A549 (cell line): ENCODE results near the gene TOPORS. TPM values are rescaled to one million over a fixed set of nuclear protein-coding genes. Genes with fewer than 3 reads are reported as not detected.

ENCODE experiments used
- ATAC-seq, 2 experiments: fragments of 200-7000 bp in 1 of 2; fragments of >200 bp in 1 of 2; cut with Nextera tagmentation in 1 of 2; cut with Tn5 transposase in 1 of 2; 3 replicates each; pipeline versions ENCODE4 v1.8.0 to v1.9.1; 2018 to 2020; ENCODE audit warnings: mild to moderate bottlenecking in 1 of 2, moderate library complexity in 1 of 2
- CTCF ChIA-PET: fragments of 300-600 bp; sonication (Branson Sonifier 250); formaldehyde crosslinking; extraction: SDS; loops from one replicate; lab custom pipeline; 2021; ENCODE audit warnings: antibody characterized with exemption, inconsistent platforms; lab: Yijun Ruan, JAX
- POLR2A ChIA-PET: fragments of 350-600 bp; formaldehyde crosslinking; extraction: SDS; loops from one replicate; lab custom pipeline; 2021; ENCODE audit warnings: antibody characterized with exemption, inconsistent platforms; lab: Yijun Ruan, JAX
- DNase-seq, 2 experiments: peaks; one replicate each; pipeline versions ENCODE4 v3.0.0 to v3.0.0-alpha.2; 2011 to 2016; ENCODE audit warnings: low read depth in 1 of 2, low spot score in 1 of 2
- FAIRE-seq: peaks from 2 replicates; lab custom pipeline; 2011; peaks lifted over from hg19 to GRCh38; lab: Jason Lieb, UNC
- H3K27ac ChIP-seq, 2 experiments: fragments of >200 bp; sonication (Bioruptor Twin); formaldehyde crosslinking; 3 replicates each; pipeline ENCODE4 v1.5.1; 2016 to 2017
- H3K4me1 ChIP-seq: fragments of >200 bp; sonication (Bioruptor Twin); formaldehyde crosslinking; 3 replicates; pipeline ENCODE4 v1.6.1; 2016
- H3K4me2 ChIP-seq: fragments of >200 bp; sonication (Bioruptor Twin); formaldehyde crosslinking; 3 replicates; pipeline ENCODE4 v1.6.1; 2016
- H3K4me3 ChIP-seq: fragments of >200 bp; sonication (Bioruptor Twin); formaldehyde crosslinking; 3 replicates; pipeline ENCODE4 v1.5.1; 2016
- H3K9me3 ChIP-seq: fragments of >200 bp; sonication (Bioruptor Twin); formaldehyde crosslinking; 3 replicates; pipeline ENCODE4 v1.6.1; 2016
- BHLHE40 ChIP-seq: IDR thresholded peaks from 2 replicates; pipeline ENCODE4 v1.6.1; 2012; ENCODE audit warnings: low read depth, low read length, inconsistent platforms
- CBX2 ChIP-seq: fragments of 200-600 bp; sonication (generic); IDR thresholded peaks from 2 replicates; pipeline ENCODE4 v1.6.1; 2016; ENCODE audit warnings: low read depth, mild to moderate bottlenecking, borderline replicate concordance
- CBX8 ChIP-seq: fragments of 200-600 bp; sonication (generic); IDR thresholded peaks from 2 replicates; pipeline ENCODE4 v1.6.1; 2016
- EHF ChIP-seq: fragments of 250-450 bp; sonication (Bioruptor Pico); IDR thresholded peaks from 2 replicates; pipeline ENCODE4 v1.5.0; 2020; ENCODE audit warnings: mild to moderate bottlenecking
- EP300 ChIP-seq, 2 experiments: fragments of >200 bp; sonication (Bioruptor Twin); formaldehyde crosslinking; IDR thresholded peaks; 2 replicates in 1 of 2; 3 replicates in 1 of 2; pipeline ENCODE4 v1.6.1; 2016 to 2017
- ESRRA ChIP-seq: fragments of 150-350 bp; IDR thresholded peaks from 2 replicates; pipeline ENCODE4 v1.6.1; 2014; ENCODE audit warnings: mild to moderate bottlenecking, low read length, borderline replicate concordance
- FOSB ChIP-seq: fragments of 250-450 bp; sonication (Bioruptor Pico); IDR thresholded peaks from 2 replicates; pipeline ENCODE4 v1.5.0; 2020; ENCODE audit warnings: mild to moderate bottlenecking, moderate library complexity
- GATA3 ChIP-seq: IDR thresholded peaks from 2 replicates; pipeline ENCODE4 v1.6.1; 2012; ENCODE audit warnings: borderline replicate concordance
- HEYL ChIP-seq: fragments of 250-450 bp; sonication (Bioruptor Pico); IDR thresholded peaks from 2 replicates; pipeline ENCODE4 v1.8.0; 2021; ENCODE audit warnings: mild to moderate bottlenecking, moderate library complexity
- HOXA7 ChIP-seq: fragments of 250-450 bp; sonication (Bioruptor Pico); IDR thresholded peaks from 2 replicates; pipeline ENCODE4 v1.5.0; 2020; ENCODE audit warnings: mild to moderate bottlenecking, moderate library complexity
- HOXB5 ChIP-seq: fragments of 250-450 bp; sonication (Bioruptor Pico); IDR thresholded peaks from 2 replicates; pipeline ENCODE4 v1.5.0; 2020; ENCODE audit warnings: mild to moderate bottlenecking, moderate library complexity
- JUN ChIP-seq, 2 experiments: fragments of >200 bp; sonication (Bioruptor Twin); formaldehyde crosslinking; IDR thresholded peaks; 2 replicates in 1 of 2; 3 replicates in 1 of 2; pipeline ENCODE4 v1.6.1; 2016 to 2017
- JUNB ChIP-seq: fragments of >200 bp; sonication (Bioruptor Twin); formaldehyde crosslinking; IDR thresholded peaks from 2 replicates; pipeline ENCODE4 v1.6.1; 2016
- KDM1A ChIP-seq: fragments of 200-600 bp; sonication (generic); IDR thresholded peaks from 2 replicates; pipeline ENCODE4 v1.6.1; 2016; ENCODE audit warnings: low read depth, mild to moderate bottlenecking
- KDM5A ChIP-seq: fragments of 200-600 bp; sonication (generic); IDR thresholded peaks from 2 replicates; pipeline ENCODE4 v1.6.1; 2016; ENCODE audit warnings: antibody characterized with exemption, mild to moderate bottlenecking
- MAZ ChIP-seq: fragments of 150-350 bp; IDR thresholded peaks from 2 replicates; pipeline ENCODE4 v1.6.1; 2014; ENCODE audit warnings: antibody characterized with exemption, low read depth, low read length, borderline replicate concordance
- MYC ChIP-seq: IDR thresholded peaks from 2 replicates; pipeline ENCODE4 v1.6.1; 2012; ENCODE audit warnings: mild to moderate bottlenecking, inconsistent platforms, low read length, improper control_type of control experiment, borderline replicate concordance
- RAD21 ChIP-seq, 2 experiments: fragments of >200 bp in 1 of 2; sonication (Bioruptor Twin) in 1 of 2; formaldehyde crosslinking in 1 of 2; IDR thresholded peaks in 1 of 2; conservative IDR thresholded peaks in 1 of 2; 2 replicates in 1 of 2; 3 replicates in 1 of 2; pipeline ENCODE4 v1.6.1; 2012 to 2018; ENCODE audit warnings: inconsistent platforms in 1 of 2
- RCOR1 ChIP-seq: fragments of 150-350 bp; IDR thresholded peaks from 2 replicates; pipeline ENCODE4 v1.6.1; 2014; ENCODE audit warnings: antibody characterized with exemption, low read length, low read depth
- RNF2 ChIP-seq: fragments of 200-600 bp; sonication (generic); IDR thresholded peaks from 2 replicates; pipeline ENCODE4 v1.6.1; 2016; ENCODE audit warnings: low read depth, mild to moderate bottlenecking, antibody characterized with exemption, moderate library complexity, borderline replicate concordance
- TFCP2L1 ChIP-seq: fragments of 250-450 bp; sonication (Bioruptor Pico); IDR thresholded peaks from 2 replicates; pipeline ENCODE4 v1.5.0; 2021; ENCODE audit warnings: mild to moderate bottlenecking
- WGBS: methylation state at CpG from one replicate; pipeline ENCODE4 v1.1.6; 2017; ENCODE audit errors: missing lambda C conversion rate; 5-methylcytosine and 5-hydroxymethylcytosine counted together
- polyA plus RNA-seq, 4 experiments: library from polyadenylated mRNA; depleted of rRNA in 3 of 4; stranded (reverse); fragments of >200 nt; fragmentation: RNase III in 1 of 4; extraction: RNeasy Plus Mini Kit Qiagen cat#74134 plus additional on column Dnase treatment in 1 of 4; gene quantifications; 2 replicates in 3 of 4; 3 replicates in 1 of 4; pipeline ENCODE4 v1.2.3, GENCODE V29; 2011 to 2017
- TF ChIP-seq, protein P1 (sequence below): IDR thresholded peaks from 2 replicates; pipeline ENCODE4 v1.6.1; 2012; ENCODE audit warnings: low read depth, borderline replicate concordance
- TF ChIP-seq, protein P2 (sequence below): fragments of 450-650 bp; IDR thresholded peaks from 2 replicates; pipeline ENCODE4 v1.6.1; 2014; ENCODE audit warnings: antibody characterized with exemption
- TF ChIP-seq, protein P3 (sequence below): fragments of >200 bp; sonication (Bioruptor Twin); formaldehyde crosslinking; IDR thresholded peaks from 3 replicates; pipeline ENCODE4 v1.6.1; 2016
- TF ChIP-seq, protein P4 (sequence below): fragments of >200 bp; sonication (Bioruptor Twin); formaldehyde crosslinking; IDR thresholded peaks from 2 replicates; pipeline ENCODE4 v1.6.1; 2016
- TF ChIP-seq, protein P5 (sequence below): fragments of >200 bp; sonication (Bioruptor Twin); formaldehyde crosslinking; IDR thresholded peaks from 3 replicates; pipeline ENCODE4 v1.5.1; 2016
- TF ChIP-seq, protein P6 (sequence below): fragments of 250-450 bp; sonication (Bioruptor Pico); IDR thresholded peaks from 2 replicates; pipeline ENCODE4 v1.5.0; 2020; ENCODE audit warnings: low read depth, mild to moderate bottlenecking, moderate library complexity

TOPORS gene
- polyA plus RNA-seq, 2 of the 4 experiments (the other 2 are of a cell fraction): 18.2 to 22.2 TPM

DNA sequence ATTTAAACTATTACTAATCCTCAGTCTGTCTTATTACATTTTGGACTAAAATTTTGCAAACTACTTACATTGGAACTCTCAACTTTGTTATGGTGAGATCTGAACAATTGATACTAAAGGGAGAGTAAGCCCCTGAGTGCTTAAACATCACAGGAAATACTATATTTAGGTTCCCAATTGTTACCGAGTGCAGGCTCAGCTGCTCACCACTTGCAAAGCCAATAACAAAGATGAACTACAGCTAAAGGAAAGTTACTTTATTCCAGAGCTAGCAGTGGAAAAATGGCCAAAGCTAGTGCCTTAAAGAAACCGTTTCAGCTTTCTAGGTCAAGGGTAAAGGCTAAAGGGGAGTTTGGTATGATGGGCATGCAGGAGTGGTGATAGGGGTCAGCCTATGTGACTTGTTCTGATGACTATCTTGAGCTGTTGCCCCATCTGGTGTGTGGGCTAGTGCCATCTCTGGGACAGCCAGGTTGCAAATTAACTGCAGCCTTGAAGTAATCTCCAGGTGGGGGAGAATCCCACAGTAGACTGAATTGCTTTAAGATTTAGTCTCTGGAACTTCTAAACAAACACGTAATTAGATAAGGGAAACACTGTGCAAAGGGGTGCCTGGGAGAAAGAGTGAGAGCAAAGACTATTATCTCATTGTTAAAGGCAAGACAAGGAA, 28.4 kb upstream of the TOPORS start:
- 4% methylated on average over 3 of the region's 3 CpGs for WGBS
- TF ChIP-seq KDM1A: no peak
- TF ChIP-seq MAZ: no peak
- TF ChIP-seq, protein P1, sequence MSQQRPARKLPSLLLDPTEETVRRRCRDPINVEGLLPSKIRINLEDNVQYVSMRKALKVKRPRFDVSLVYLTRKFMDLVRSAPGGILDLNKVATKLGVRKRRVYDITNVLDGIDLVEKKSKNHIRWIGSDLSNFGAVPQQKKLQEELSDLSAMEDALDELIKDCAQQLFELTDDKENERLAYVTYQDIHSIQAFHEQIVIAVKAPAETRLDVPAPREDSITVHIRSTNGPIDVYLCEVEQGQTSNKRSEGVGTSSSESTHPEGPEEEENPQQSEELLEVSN: no peak
- TF ChIP-seq MYC: no peak
- no peak for TF ChIP-seq BHLHE40
- no peak for TF ChIP-seq FOSB (CRISPR knock-in tag)
- TF ChIP-seq EHF (CRISPR knock-in tag): no peak
- no peak for TF ChIP-seq EP300 (IDR thresholded peaks at IDR 0.05)
- no peak for TF ChIP-seq CBX2
- no peak for TF ChIP-seq KDM5A
- TF ChIP-seq TFCP2L1 (CRISPR knock-in tag): no peak
- TF ChIP-seq JUNB: no peak
- TF ChIP-seq, protein P2, sequence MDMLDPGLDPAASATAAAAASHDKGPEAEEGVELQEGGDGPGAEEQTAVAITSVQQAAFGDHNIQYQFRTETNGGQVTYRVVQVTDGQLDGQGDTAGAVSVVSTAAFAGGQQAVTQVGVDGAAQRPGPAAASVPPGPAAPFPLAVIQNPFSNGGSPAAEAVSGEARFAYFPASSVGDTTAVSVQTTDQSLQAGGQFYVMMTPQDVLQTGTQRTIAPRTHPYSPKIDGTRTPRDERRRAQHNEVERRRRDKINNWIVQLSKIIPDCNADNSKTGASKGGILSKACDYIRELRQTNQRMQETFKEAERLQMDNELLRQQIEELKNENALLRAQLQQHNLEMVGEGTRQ: no peak
- no peak for TF ChIP-seq HOXA7 (CRISPR knock-in tag)
- TF ChIP-seq, protein P3, sequence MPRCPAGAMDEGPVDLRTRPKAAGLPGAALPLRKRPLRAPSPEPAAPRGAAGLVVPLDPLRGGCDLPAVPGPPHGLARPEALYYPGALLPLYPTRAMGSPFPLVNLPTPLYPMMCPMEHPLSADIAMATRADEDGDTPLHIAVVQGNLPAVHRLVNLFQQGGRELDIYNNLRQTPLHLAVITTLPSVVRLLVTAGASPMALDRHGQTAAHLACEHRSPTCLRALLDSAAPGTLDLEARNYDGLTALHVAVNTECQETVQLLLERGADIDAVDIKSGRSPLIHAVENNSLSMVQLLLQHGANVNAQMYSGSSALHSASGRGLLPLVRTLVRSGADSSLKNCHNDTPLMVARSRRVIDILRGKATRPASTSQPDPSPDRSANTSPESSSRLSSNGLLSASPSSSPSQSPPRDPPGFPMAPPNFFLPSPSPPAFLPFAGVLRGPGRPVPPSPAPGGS: no peak
- TF ChIP-seq, protein P4, sequence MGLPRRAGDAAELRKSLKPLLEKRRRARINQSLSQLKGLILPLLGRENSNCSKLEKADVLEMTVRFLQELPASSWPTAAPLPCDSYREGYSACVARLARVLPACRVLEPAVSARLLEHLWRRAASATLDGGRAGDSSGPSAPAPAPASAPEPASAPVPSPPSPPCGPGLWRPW: no peak
- no peak for TF ChIP-seq GATA3
- TF ChIP-seq CBX8: no peak
- no peak overlapping the region for H3K4me3 ChIP-seq
- peak overlapping the region; percentile 43 for H3K4me2 ChIP-seq
- no peak overlapping the region for H3K27ac ChIP-seq
- ATAC-seq (peak; percentile 50 to 58; a peak in 4 of 6 replicates), FAIRE-seq (no peak), DNase-seq (no peak)
- no peaks in the 10 kb centered on the region for H3K9me3 ChIP-seq
- POLR2A ChIA-PET: interaction anchor here (1.0 to 1.8 kb wide), 3 partner anchors 55 to 444 kb away, joined by 3 to 5 read pairs (median 5); partner anchors contain the start of genes DNAJA1 and RIGI
- CTCF ChIA-PET: interaction anchor here (0.8 to 17.6 kb wide), 63 partner anchors 10 to 446 kb away, joined by 3 to 507 read pairs (median 5); partner anchors contain the start of genes ACO1, RIGI and SMIM27
- H3K4me1 ChIP-seq: peaks cover 8% of the 10 kb centered on the region; the same call in 2 of the 3 replicates

DNA sequence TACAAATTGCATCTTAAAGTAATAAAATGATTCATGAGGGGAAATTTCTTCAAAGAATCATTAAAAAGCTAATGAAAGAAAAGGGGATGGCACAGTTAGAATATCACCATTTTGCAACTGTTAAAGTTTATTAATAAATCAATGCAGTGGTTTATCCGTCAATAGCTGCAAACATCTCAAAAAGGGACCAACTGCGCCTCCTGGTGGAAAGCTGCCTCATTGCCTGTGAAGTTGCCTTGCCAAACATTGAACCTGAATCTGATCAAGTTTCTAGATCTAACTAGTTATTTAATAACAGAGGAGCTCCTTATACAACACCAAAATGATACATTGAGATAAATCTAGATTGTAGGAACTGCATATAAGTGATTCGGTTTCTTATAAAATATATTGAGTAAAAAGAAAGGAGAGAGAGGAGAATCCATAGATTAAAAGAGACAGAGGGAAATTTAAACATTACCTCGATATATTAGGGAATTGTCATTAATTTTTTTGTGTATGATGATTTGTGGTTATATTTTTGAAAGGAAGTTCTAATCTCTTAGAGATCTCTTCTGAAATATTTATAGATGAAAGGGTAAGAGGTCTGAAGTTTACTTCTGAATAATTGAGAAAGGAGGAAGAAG, 27.4 kb upstream of the TOPORS start:
- peak; percentile 81 for FAIRE-seq
- Histone ChIP-seq H3K4me1 (peaks cover 8% of the 10 kb centered on the region; the same call in 2 of the 3 replicates), H3K9me3 (no peaks in the 10 kb centered on the region), H3K4me3 (no peak overlapping the region), H3K4me2 (peak overlapping the region; percentile 55; the same call in 2 of the 3 replicates), H3K27ac (no peak overlapping the region)
- WGBS: 2% methylated on average over 4 of the region's 4 CpGs
- peak; percentile 48 to 78; a peak in 3 of 6 replicates for ATAC-seq
- CTCF ChIA-PET: interaction anchor here (0.6 to 17.6 kb wide), 46 partner anchors 11 to 422 kb away, joined by 3 to 507 read pairs (median 5); partner anchors contain the start of genes ACO1, RIGI and SMIM27
- POLR2A ChIA-PET: interaction anchor here (0.6 to 1.0 kb wide), 3 partner anchors 54 to 200 kb away, joined by 3 read pairs; partner anchors contain the start of gene RIGI
- peak; percentile 28 to 59 for DNase-seq
- no peak for TF ChIP-seq TFCP2L1 (CRISPR knock-in tag)
- no peak for TF ChIP-seq ESRRA
- TF ChIP-seq RAD21 (conservative IDR thresholded peaks at IDR 0.05 in 1 of 2, IDR thresholded peaks at IDR 0.05 in 1 of 2): peak; percentile 76 to 80
- TF ChIP-seq RNF2: no peak
- no peak for TF ChIP-seq HOXB5
- no peak for TF ChIP-seq JUN (IDR thresholded peaks at IDR 0.05)
- TF ChIP-seq, protein P3: no peak
- no peak for TF ChIP-seq RCOR1
- TF ChIP-seq, protein P5, sequence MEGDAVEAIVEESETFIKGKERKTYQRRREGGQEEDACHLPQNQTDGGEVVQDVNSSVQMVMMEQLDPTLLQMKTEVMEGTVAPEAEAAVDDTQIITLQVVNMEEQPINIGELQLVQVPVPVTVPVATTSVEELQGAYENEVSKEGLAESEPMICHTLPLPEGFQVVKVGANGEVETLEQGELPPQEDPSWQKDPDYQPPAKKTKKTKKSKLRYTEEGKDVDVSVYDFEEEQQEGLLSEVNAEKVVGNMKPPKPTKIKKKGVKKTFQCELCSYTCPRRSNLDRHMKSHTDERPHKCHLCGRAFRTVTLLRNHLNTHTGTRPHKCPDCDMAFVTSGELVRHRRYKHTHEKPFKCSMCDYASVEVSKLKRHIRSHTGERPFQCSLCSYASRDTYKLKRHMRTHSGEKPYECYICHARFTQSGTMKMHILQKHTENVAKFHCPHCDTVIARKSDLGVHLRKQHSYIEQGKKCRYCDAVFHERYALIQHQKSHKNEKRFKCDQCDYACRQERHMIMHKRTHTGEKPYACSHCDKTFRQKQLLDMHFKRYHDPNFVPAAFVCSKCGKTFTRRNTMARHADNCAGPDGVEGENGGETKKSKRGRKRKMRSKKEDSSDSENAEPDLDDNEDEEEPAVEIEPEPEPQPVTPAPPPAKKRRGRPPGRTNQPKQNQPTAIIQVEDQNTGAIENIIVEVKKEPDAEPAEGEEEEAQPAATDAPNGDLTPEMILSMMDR: peak; percentile 97
- no peak for TF ChIP-seq CBX8
- TF ChIP-seq, protein P6, sequence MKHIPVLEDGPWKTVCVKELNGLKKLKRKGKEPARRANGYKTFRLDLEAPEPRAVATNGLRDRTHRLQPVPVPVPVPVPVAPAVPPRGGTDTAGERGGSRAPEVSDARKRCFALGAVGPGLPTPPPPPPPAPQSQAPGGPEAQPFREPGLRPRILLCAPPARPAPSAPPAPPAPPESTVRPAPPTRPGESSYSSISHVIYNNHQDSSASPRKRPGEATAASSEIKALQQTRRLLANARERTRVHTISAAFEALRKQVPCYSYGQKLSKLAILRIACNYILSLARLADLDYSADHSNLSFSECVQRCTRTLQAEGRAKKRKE (CRISPR knock-in tag): no peak
- TF ChIP-seq KDM5A: no peak
- no peak for TF ChIP-seq HEYL (CRISPR knock-in tag)
